Keratinocyte (primary cell): Measurements from ENCODE around the gene PLD2.

Source experiments
- EZH2 ChIP-seq: IDR thresholded peaks from one replicate; pipeline ENCODE4 v1.6.1; 2012; ENCODE audit warnings: inconsistent platforms, mild to moderate bottlenecking, low read length, moderate library complexity
- TF ChIP-seq, protein P1 (sequence below), 3 experiments: IDR thresholded peaks in 1 of 3; conservative IDR thresholded peaks in 1 of 3; optimal IDR thresholded peaks in 1 of 3; 2 replicates in 2 of 3; 3 replicates in 1 of 3; pipeline versions ENCODE3 to v1.5.1; 2011; ENCODE audit warnings: low read length in 3 of 3, mild to moderate bottlenecking in 3 of 3, moderate library complexity in 2 of 3, control low read depth in 1 of 3, inconsistent platforms in 1 of 3; ENCODE audit not compliant: insufficient read depth in 2 of 3; ENCODE audit errors: extremely low read depth in 1 of 3

DNA sequence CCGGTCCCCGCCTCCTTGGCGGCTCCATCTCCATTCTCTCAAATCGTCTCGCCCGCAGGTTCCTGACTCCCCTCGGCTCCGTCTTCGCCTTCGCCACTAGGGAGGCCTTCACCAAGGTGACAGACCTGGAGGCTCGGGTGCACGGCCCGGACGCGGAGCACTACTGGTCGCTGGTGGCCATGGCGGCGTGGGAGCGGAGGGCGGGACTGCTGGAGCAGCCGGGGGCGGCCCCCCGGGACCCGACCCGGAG, 17.3 kb upstream of the PLD2 start:
- no peak for TF ChIP-seq EZH2
- TF ChIP-seq, protein P1, sequence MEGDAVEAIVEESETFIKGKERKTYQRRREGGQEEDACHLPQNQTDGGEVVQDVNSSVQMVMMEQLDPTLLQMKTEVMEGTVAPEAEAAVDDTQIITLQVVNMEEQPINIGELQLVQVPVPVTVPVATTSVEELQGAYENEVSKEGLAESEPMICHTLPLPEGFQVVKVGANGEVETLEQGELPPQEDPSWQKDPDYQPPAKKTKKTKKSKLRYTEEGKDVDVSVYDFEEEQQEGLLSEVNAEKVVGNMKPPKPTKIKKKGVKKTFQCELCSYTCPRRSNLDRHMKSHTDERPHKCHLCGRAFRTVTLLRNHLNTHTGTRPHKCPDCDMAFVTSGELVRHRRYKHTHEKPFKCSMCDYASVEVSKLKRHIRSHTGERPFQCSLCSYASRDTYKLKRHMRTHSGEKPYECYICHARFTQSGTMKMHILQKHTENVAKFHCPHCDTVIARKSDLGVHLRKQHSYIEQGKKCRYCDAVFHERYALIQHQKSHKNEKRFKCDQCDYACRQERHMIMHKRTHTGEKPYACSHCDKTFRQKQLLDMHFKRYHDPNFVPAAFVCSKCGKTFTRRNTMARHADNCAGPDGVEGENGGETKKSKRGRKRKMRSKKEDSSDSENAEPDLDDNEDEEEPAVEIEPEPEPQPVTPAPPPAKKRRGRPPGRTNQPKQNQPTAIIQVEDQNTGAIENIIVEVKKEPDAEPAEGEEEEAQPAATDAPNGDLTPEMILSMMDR (optimal IDR thresholded peaks at IDR 0.05 in 1 of 3, IDR thresholded peaks at IDR 0.05 in 1 of 3, conservative IDR thresholded peaks at IDR 0.05 in 1 of 3; ENCODE audit: extremely low read depth in 1 of 3, insufficient read depth in 2 of 3, low read length in 3 of 3), result no peak
